ENCODE results near the gene SLC39A7. TPM values are rescaled to one million over a fixed set of nuclear protein-coding genes. Genes with fewer than 3 reads are reported as not detected.

The SLC39A7 gene
- polyA plus RNA-seq, 1 donor = 95.2 TPM

DNA sequence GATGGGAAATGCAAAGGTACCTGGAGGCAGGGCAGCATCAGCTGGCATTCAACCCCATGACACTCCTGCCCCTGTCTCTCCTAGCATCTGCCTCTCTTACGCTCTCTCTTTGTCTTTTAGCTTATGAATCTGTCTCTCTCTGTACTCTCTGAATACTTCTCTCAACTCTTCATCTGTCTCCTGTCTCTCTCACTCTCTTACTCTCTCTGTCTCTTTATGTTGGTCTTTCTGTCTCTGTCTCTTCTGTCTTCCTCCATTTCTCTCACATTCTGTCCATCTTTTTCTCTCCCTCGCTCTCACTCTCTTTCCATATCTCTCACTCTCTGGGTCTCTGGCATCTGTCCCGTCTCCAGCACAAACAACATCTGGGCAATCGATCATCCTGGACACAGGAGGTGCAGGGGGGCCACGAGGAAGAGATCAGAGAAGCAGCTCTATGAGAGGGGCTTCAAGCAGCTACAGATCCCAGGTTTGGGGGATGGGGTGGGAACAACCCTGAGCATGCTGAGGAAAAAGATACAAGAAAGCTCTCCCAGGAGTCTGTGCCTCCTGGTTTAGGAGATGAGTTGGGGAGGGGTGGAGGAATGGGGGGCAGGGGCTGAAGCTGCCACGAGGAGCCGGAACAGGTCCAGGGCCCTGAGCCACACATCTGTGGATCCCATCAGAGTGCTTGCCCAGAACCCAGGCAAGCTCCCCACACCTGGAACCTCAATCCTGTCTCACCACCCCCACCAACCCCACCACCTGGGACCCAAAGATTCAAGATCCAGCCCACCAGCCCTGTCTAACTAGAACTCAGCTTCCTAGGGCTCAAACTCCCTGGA, 10.8 kb upstream of the SLC39A7 start:
- Histone ChIP-seq H3K27ac (ENCODE audit: low read length) (no peak overlapping the region), H3K9me3 (ENCODE audit: control insufficient read depth, low read depth, low read length) (peaks cover 3% of the 10 kb centered on the region), H3K27me3 (ENCODE audit: control insufficient read depth, insufficient read depth, low read length) (peaks cover 41% of the 10 kb centered on the region), H3K36me3 (ENCODE audit: control insufficient read depth, insufficient read depth, low read length) (peaks cover 12% of the 10 kb centered on the region), H3K4me3 (ENCODE audit: low read length) (no peak overlapping the region), H3K4me1 (ENCODE audit: control insufficient read depth, insufficient read depth, low read length) (peaks cover 13% of the 10 kb centered on the region)
- 86% methylated on average over 1 of the region's 7 CpGs for WGBS (ENCODE audit: insufficient coverage, low lambda C conversion rate)
- DNase-seq = no peak

- DNase-seq = no peak
Observed at GRCh38 chr6:33190504-33191107, 10.1 kb upstream of the SLC39A7 start.

DNA sequence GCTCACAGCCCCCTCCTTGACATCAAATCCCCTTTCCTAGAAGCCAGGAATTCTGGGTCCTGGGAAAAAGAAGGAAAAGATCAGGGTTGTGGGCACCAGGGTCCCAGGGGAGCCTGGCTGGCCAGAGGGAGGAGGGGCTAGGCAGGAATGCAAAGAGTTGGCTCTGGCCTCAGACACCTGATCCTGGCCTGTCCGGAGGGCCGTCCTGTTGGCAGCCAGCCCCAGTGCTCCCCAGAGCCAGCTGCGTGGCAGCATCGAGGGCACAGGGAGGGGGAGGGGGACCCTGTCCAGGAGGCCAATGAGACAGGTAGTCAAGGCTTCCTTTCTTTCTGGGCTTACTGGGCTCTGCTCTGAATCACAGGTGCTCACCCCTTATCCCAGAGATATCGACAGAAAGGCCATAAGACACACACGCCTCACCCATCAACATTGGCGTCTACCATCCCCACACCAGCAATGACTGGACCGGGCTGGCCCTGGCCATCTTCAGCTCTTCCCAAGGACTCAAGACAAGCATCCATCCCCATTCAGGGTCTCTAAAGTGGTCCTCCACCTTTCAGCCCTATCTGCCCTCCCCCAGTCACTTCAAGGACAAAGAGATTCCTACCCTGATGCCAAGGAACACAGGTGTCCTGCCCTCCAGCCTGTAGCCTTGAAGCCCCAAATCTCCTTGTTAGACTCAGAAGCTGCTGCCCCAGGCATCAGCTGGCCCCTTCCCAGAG, 9.1 kb upstream of the SLC39A7 start:
- Histone ChIP-seq H3K27me3 (ENCODE audit: control insufficient read depth, insufficient read depth, low read length) (peaks cover 36% of the 10 kb centered on the region), H3K27ac (ENCODE audit: low read length) (no peak overlapping the region), H3K36me3 (ENCODE audit: control insufficient read depth, insufficient read depth, low read length) (peaks cover 29% of the 10 kb centered on the region), H3K4me1 (ENCODE audit: control insufficient read depth, insufficient read depth, low read length) (peaks cover 13% of the 10 kb centered on the region), H3K4me3 (ENCODE audit: low read length) (no peak overlapping the region), H3K9me3 (ENCODE audit: control insufficient read depth, low read depth, low read length) (peaks cover 3% of the 10 kb centered on the region)
- WGBS (ENCODE audit: insufficient coverage, low lambda C conversion rate) = no CpG with 5 or more reads among the region's 8 CpGs
- DNase-seq = no peak

More at GRCh38 chr6:33190504-33191107, 10.1 kb upstream of the SLC39A7 start:
- no peak overlapping the region for H3K27ac ChIP-seq (ENCODE audit: low read length)
- peaks cover 13% of the 10 kb centered on the region for H3K4me1 ChIP-seq (ENCODE audit: control insufficient read depth, insufficient read depth, low read length)
- H3K4me3 ChIP-seq (ENCODE audit: low read length) = no peak overlapping the region
- peaks cover 3% of the 10 kb centered on the region for H3K9me3 ChIP-seq (ENCODE audit: control insufficient read depth, low read depth, low read length)
- WGBS (ENCODE audit: insufficient coverage, low lambda C conversion rate) = 60% methylated on average over 1 of the region's 11 CpGs
- H3K27me3 ChIP-seq (ENCODE audit: control insufficient read depth, insufficient read depth, low read length) = peaks cover 38% of the 10 kb centered on the region
- peaks cover 20% of the 10 kb centered on the region for H3K36me3 ChIP-seq (ENCODE audit: control insufficient read depth, insufficient read depth, low read length)

- Histone ChIP-seq H3K9me3 (ENCODE audit: control insufficient read depth, low read depth, low read length) (peaks cover 3% of the 10 kb centered on the region), H3K27me3 (ENCODE audit: control insufficient read depth, insufficient read depth, low read length) (peaks cover 34% of the 10 kb centered on the region), H3K4me1 (ENCODE audit: control insufficient read depth, insufficient read depth, low read length) (peaks cover 13% of the 10 kb centered on the region), H3K27ac (ENCODE audit: low read length) (no peak within 1 kb of the TSS), H3K36me3 (ENCODE audit: control insufficient read depth, insufficient read depth, low read length) (peaks cover 34% of the 10 kb centered on the region), H3K4me3 (ENCODE audit: low read length) (peak within 1 kb of the TSS; percentile 11)
- DNase-seq = no peak
- WGBS (ENCODE audit: insufficient coverage, low lambda C conversion rate) = no CpG with 5 or more reads among the region's 35 CpGs
Observed at GRCh38 chr6:33192105-33192646, 8.5 kb upstream of the SLC39A7 start, which contains the start of gene COL11A2. Gene COL11A2 (minus strand): TSS chr6:33192467. CDS start chr6:33192240, 227 bp downstream.

DNA sequence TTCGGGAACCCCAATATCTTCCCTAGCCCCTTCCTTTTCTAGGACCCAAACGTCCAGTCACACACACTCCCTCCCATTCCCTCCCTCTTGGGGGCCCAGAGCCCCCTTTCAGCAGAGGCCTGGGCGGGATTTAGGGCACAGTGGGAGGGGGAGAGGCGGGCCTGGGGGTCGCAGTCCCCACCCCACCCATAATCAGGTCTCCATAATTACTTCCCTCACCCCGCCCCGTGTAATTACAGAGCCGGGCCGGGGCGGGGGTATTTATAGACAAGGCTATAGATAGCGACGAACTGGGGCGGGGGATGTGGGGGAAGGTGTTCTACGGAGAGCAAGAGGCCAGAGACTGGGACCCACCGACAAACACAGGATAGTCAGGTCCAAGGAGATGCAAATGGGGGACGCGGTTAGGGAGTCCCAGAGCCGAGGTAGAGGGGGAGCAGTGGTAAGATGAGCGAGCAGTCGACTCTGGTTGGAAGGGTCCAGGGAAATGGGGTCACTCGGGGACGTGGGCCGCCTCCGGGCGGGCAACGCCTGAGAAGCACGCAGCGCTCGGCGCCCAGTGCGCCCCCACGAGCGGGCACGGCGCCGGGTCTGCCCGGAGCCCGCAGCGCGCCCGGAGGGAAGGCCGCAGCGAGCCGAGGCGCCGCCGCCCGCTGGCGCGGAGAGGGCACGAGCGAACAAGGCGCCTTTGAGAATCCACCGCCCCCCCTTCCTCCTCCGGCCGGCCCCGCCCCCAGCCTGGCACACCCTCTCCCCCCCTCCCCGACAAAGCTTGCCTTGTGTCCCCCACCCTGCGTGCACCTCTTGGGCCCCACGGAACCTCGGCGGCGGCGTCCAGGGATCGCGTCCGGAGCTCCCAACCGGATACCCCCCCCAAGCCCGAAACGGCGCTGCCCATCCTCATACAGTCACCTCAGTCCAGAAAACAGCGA, 7.7 kb upstream of the SLC39A7 start:
- no peak overlapping the region for H3K27ac ChIP-seq (ENCODE audit: low read length)

DNA sequence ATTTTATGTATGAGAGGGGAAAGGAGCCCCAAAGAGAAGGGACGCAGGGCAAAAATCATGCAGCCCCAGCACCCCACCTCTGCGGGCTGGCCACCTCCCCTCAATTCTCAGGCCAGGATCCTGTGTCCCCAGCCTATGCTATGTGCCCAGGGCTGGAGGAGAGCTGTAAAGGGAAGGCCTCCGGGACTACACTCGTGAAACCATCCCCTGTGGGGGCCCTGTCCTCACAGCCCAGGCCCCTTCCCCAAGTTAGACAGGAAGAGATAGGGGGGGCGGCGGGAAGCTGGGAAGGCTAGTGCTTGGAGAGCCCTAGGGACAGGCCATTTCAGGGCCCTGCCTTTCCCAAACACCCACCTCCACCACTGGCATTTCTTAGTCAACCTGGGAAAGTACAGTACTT, 7.0 kb upstream of the SLC39A7 start:
- Histone ChIP-seq H3K27ac (ENCODE audit: low read length) (no peak overlapping the region), H3K4me3 (ENCODE audit: low read length) (no peak overlapping the region)
- WGBS (ENCODE audit: insufficient coverage, low lambda C conversion rate) = no CpG with 5 or more reads among the region's 6 CpGs

More for the DNA sequence above, 7.7 kb upstream of the SLC39A7 start:
- H3K9me3 ChIP-seq (ENCODE audit: control insufficient read depth, low read depth, low read length) = peaks cover 3% of the 10 kb centered on the region
- DNase-seq = no peak
- peaks cover 34% of the 10 kb centered on the region for H3K27me3 ChIP-seq (ENCODE audit: control insufficient read depth, insufficient read depth, low read length)
- no CpG with 5 or more reads among the region's 72 CpGs for WGBS (ENCODE audit: insufficient coverage, low lambda C conversion rate)
- H3K36me3 ChIP-seq (ENCODE audit: control insufficient read depth, insufficient read depth, low read length) = peaks cover 36% of the 10 kb centered on the region
- H3K4me1 ChIP-seq (ENCODE audit: control insufficient read depth, insufficient read depth, low read length) = peaks cover 17% of the 10 kb centered on the region
- peak overlapping the region; percentile 11 for H3K4me3 ChIP-seq (ENCODE audit: low read length)

GRCh38 chr6:33194431-33194979, 6.2 kb upstream of the SLC39A7 start:
- WGBS (ENCODE audit: insufficient coverage, low lambda C conversion rate) = no CpG with 5 or more reads among the region's 8 CpGs
- peaks cover 36% of the 10 kb centered on the region for H3K36me3 ChIP-seq (ENCODE audit: control insufficient read depth, insufficient read depth, low read length)
- no peak for DNase-seq

More for the DNA sequence above, 7.0 kb upstream of the SLC39A7 start:
- Histone ChIP-seq H3K36me3 (ENCODE audit: control insufficient read depth, insufficient read depth, low read length) (peaks cover 36% of the 10 kb centered on the region), H3K27me3 (ENCODE audit: control insufficient read depth, insufficient read depth, low read length) (peaks cover 34% of the 10 kb centered on the region), H3K9me3 (ENCODE audit: control insufficient read depth, low read depth, low read length) (peaks cover 3% of the 10 kb centered on the region), H3K4me1 (ENCODE audit: control insufficient read depth, insufficient read depth, low read length) (peaks cover 23% of the 10 kb centered on the region)
- DNase-seq = no peak

DNA sequence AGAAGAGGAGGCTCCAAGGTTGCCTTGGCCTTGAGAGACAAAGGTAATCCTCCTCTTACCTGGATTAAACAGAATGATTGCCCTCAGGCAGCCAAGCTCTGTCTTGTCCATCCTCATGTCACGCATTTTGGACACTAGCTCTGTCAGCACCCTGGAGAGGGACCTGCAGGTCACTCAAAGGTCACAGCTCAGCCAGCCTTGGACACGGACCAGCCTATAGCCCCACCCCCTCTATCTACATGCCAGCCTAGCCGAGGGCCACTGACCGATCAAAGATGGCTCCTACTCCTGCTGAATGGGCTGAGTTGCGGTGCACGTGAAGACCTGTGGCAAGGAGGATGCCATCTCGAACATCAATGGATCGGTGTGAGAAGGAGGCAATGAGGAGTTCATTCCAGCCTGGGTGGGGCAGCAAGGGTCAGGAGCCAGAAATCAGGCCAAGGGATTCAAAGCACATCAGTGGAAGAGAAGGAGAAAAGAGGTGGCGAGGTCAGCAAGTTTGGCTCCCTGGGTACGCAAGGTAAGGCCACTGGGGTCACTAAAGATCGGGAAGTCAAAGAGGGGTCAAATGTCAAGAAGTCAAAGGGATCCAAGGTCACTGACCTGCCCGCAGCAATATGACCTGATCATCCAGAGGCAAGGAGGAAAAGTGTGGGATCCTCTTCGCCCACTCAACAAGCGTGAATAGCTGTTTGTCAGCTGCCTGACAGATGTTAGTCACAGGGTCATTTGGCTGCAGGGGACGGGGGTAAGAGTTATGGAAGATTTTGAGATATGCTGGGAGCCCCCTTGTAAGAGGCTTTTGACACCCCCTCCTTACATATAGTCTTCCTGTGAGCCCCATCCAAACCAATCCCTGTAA, 5.1 kb upstream of the SLC39A7 start:
- Histone ChIP-seq H3K4me3 (ENCODE audit: low read length) (no peak overlapping the region), H3K27ac (ENCODE audit: low read length) (no peak overlapping the region), H3K4me1 (ENCODE audit: control insufficient read depth, insufficient read depth, low read length) (peaks cover 30% of the 10 kb centered on the region), H3K27me3 (ENCODE audit: control insufficient read depth, insufficient read depth, low read length) (peaks cover 23% of the 10 kb centered on the region), H3K9me3 (ENCODE audit: control insufficient read depth, low read depth, low read length) (peaks cover 3% of the 10 kb centered on the region), H3K36me3 (ENCODE audit: control insufficient read depth, insufficient read depth, low read length) (peaks cover 36% of the 10 kb centered on the region)
- DNase-seq = no peak
- WGBS (ENCODE audit: insufficient coverage, low lambda C conversion rate) = 100% methylated on average over 1 of the region's 15 CpGs

More at GRCh38 chr6:33194431-33194979, 6.2 kb upstream of the SLC39A7 start:
- H3K4me3 ChIP-seq (ENCODE audit: low read length) = no peak overlapping the region
- H3K27ac ChIP-seq (ENCODE audit: low read length) = no peak overlapping the region
- H3K27me3 ChIP-seq (ENCODE audit: control insufficient read depth, insufficient read depth, low read length) = peaks cover 30% of the 10 kb centered on the region
- peaks cover 30% of the 10 kb centered on the region for H3K4me1 ChIP-seq (ENCODE audit: control insufficient read depth, insufficient read depth, low read length)
- H3K9me3 ChIP-seq (ENCODE audit: control insufficient read depth, low read depth, low read length) = peaks cover 3% of the 10 kb centered on the region

All from large intestine (tissue), 3 donors.